Measurements from ENCODE around the gene ADAM12. TPM values are rescaled to one million over a fixed set of nuclear protein-coding genes. Genes with fewer than 3 reads are reported as not detected.

ADAM12 gene
- polyA plus RNA-seq, 3 donors = 0.05 TPM; not detected in 2

DNA sequence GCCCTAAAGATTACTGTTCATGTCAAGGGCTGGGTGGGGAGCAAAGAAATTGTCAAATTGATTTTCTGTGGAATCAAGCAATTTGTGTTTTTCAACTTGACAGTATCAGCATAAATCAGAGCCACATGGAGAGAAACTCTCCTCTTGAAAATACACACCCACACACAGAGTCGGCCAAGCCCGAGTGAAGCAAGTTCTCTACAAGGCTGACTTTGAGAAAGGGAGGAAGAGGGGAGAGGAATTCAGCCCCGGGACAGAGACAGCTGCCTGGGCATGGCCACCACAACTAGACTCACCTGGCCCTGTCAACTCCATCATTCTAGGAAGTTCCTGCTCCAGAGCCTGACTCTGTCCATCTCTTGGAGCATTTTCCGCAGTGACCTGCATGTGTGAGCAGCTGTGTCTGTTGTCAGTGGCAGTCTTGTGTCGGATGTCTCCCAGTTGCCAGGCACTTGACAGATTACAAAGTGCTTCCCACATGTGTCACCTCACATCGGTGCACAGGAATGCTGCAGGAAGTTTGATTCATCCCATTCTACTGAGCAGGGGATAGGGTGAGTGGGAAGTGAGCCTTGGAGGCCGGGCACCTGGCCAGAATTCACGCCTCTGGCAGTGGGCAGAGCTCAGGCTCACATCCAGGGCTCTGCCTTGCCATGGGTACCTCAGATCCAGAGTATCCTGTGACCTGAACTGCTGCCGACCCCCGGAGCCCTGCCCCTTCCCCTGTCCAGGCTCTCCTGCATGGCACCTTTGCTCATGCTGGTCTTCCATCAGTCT, 37.9 kb downstream of the ADAM12 start:
- Mint-ChIP-seq H3K36me3 (no peaks in the 10 kb centered on the region), H3K27me3 (ENCODE audit: low read depth in 3 of 3) (no peaks in the 10 kb centered on the region), H3K4me3 (no peak overlapping the region), H3K27ac (no peak overlapping the region), H3K9me3 (peaks cover 0 to 13% (median 2%) of the 10 kb centered on the region in 7 donors), H3K4me1 (no peaks in the 10 kb centered on the region)
- Histone ChIP-seq H2AFZ (ENCODE audit: insufficient read depth, low read depth, low read length, poor library complexity, severe bottlenecking) (no peak overlapping the region), H3K4me1 (ENCODE audit: control insufficient read depth in 1 of 2, insufficient read depth in 2 of 2, low read length in 2 of 2) (no peaks in the 10 kb centered on the region), H3K27me3 (ENCODE audit: control insufficient read depth in 2 of 2, insufficient read depth in 2 of 2, low read length in 2 of 2) (no peaks in the 10 kb centered on the region), H3K36me3 (replicated peaks in 1 of 2; ENCODE audit: control insufficient read depth in 1 of 2, insufficient read depth in 2 of 2, low read length in 2 of 2) (no peaks in the 10 kb centered on the region), H3K9ac (ENCODE audit: insufficient read depth, low read length, poor library complexity, severe bottlenecking) (no peak overlapping the region), H3K79me2 (ENCODE audit: insufficient read depth, low read length) (no peaks in the 10 kb centered on the region), H3K27ac (ENCODE audit: low read depth in 1 of 2, low read length in 2 of 2) (no peak overlapping the region), H3K9me3 (replicated peaks in 1 of 2; ENCODE audit: control insufficient read depth in 1 of 2, insufficient read depth in 1 of 2, low read length in 2 of 2) (peaks cover under 1 to 1% of the 10 kb centered on the region in 2 donors), H3K4me2 (replicated peaks; ENCODE audit: extremely low read depth, low read length, poor library complexity, severe bottlenecking) (no peak overlapping the region), H3K4me3 (replicated peaks in 1 of 3; ENCODE audit: low read depth in 2 of 3, low read length in 3 of 3) (no peak overlapping the region), H4K20me1 (ENCODE audit: insufficient read depth, low read length) (no peaks in the 10 kb centered on the region)
- TF ChIP-seq, protein P1, sequence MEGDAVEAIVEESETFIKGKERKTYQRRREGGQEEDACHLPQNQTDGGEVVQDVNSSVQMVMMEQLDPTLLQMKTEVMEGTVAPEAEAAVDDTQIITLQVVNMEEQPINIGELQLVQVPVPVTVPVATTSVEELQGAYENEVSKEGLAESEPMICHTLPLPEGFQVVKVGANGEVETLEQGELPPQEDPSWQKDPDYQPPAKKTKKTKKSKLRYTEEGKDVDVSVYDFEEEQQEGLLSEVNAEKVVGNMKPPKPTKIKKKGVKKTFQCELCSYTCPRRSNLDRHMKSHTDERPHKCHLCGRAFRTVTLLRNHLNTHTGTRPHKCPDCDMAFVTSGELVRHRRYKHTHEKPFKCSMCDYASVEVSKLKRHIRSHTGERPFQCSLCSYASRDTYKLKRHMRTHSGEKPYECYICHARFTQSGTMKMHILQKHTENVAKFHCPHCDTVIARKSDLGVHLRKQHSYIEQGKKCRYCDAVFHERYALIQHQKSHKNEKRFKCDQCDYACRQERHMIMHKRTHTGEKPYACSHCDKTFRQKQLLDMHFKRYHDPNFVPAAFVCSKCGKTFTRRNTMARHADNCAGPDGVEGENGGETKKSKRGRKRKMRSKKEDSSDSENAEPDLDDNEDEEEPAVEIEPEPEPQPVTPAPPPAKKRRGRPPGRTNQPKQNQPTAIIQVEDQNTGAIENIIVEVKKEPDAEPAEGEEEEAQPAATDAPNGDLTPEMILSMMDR (IDR thresholded peaks at IDR 0.05) = no peak
- intact Hi-C loops (cut with micrococcal nuclease) = no loop called here
- 68% methylated on average over 6 of the region's 10 CpGs for WGBS (ENCODE audit: insufficient coverage)
- no peak for DNase-seq

DNA sequence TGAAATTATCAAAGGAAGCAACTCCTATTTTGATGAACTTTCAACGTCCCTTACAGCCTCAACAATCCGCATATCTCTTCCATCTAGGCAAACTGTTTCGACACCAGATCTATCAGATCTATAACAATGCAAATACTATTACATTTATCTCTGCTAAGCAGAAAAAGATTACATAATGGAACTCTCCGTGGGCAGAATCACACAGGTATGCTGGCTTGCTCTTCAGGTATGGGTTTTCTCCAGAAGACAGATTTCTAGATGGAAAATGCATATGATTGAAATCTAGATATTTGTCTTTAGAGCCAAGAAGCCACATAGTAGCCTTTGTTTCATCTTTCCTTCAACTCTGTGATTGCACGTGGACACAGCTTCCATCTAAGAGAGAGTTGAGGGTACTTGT, 38.6 kb downstream of the ADAM12 start:
- peaks cover 0 to 10% (median 2%) of the 10 kb centered on the region in 7 donors for H3K9me3 Mint-ChIP-seq
- H3K27ac ChIP-seq (ENCODE audit: low read depth in 1 of 2, low read length in 2 of 2) = no peak overlapping the region
- H3K9me3 ChIP-seq (replicated peaks in 1 of 2; ENCODE audit: control insufficient read depth in 1 of 2, insufficient read depth in 1 of 2, low read length in 2 of 2) = no peaks in the 10 kb centered on the region
- no peaks in the 10 kb centered on the region for H4K20me1 ChIP-seq (ENCODE audit: insufficient read depth, low read length)
- no peak overlapping the region for H3K4me2 ChIP-seq (replicated peaks; ENCODE audit: extremely low read depth, low read length, poor library complexity, severe bottlenecking)
- no peak overlapping the region for H2AFZ ChIP-seq (ENCODE audit: insufficient read depth, low read depth, low read length, poor library complexity, severe bottlenecking)
- H3K79me2 ChIP-seq (ENCODE audit: insufficient read depth, low read length) = no peaks in the 10 kb centered on the region
- no peaks in the 10 kb centered on the region for H3K27me3 ChIP-seq (ENCODE audit: control insufficient read depth in 2 of 2, insufficient read depth in 2 of 2, low read length in 2 of 2)
- no peak overlapping the region for H3K4me3 ChIP-seq (replicated peaks in 1 of 3; ENCODE audit: low read depth in 2 of 3, low read length in 3 of 3)
- TF ChIP-seq, protein P1 (IDR thresholded peaks at IDR 0.05) = no peak
- no peaks in the 10 kb centered on the region for H3K4me1 ChIP-seq (ENCODE audit: control insufficient read depth in 1 of 2, insufficient read depth in 2 of 2, low read length in 2 of 2)
- H3K27ac Mint-ChIP-seq = no peak overlapping the region
- H3K27me3 Mint-ChIP-seq (ENCODE audit: low read depth in 3 of 3) = no peaks in the 10 kb centered on the region
- H3K9ac ChIP-seq (ENCODE audit: insufficient read depth, low read length, poor library complexity, severe bottlenecking) = no peak overlapping the region
- no peaks in the 10 kb centered on the region for H3K36me3 Mint-ChIP-seq
- H3K36me3 ChIP-seq (replicated peaks in 1 of 2; ENCODE audit: control insufficient read depth in 1 of 2, insufficient read depth in 2 of 2, low read length in 2 of 2) = no peaks in the 10 kb centered on the region
- no peak overlapping the region for H3K4me3 Mint-ChIP-seq
- intact Hi-C loops (cut with micrococcal nuclease) = no loop called here
- 85% methylated on average over 4 of the region's 5 CpGs for WGBS (ENCODE audit: insufficient coverage)
- DNase-seq = no peak
- no peaks in the 10 kb centered on the region for H3K4me1 Mint-ChIP-seq
